Mucosa of stomach (tissue), 1 donor: ENCODE data around the gene KAZN.

ENCODE experiments used
- H3K27me3 ChIP-seq: one replicate; pipeline ENCODE4 v1.7.0; 2013; ENCODE audit warnings: mild to moderate bottlenecking, low read length; ENCODE audit not compliant: control insufficient read depth, insufficient read depth
- H3K36me3 ChIP-seq: one replicate; pipeline ENCODE4 v1.7.0; 2013; ENCODE audit warnings: low read length; ENCODE audit not compliant: control insufficient read depth, insufficient read depth
- H3K4me1 ChIP-seq: one replicate; pipeline ENCODE4 v1.7.0; 2013; ENCODE audit warnings: mild to moderate bottlenecking, low read length; ENCODE audit not compliant: control insufficient read depth, insufficient read depth
- H3K4me3 ChIP-seq: one replicate; pipeline ENCODE4 v1.7.0; 2013; ENCODE audit warnings: low read length
- H3K9ac ChIP-seq: one replicate; pipeline ENCODE4 v1.7.0; 2013; ENCODE audit warnings: mild to moderate bottlenecking, low read length, moderate library complexity
- H3K9me3 ChIP-seq: one replicate; pipeline ENCODE4 v1.7.0; 2013; ENCODE audit warnings: mild to moderate bottlenecking, low read length, moderate library complexity; ENCODE audit not compliant: control insufficient read depth
- donor health status: Pancreatic carcinoma.

Gene KAZN

GRCh38 chr1:14620941-14621340 lies 22.5 kb downstream of the KAZN start:
- Histone ChIP-seq H3K36me3 (no peaks in the 10 kb centered on the region), H3K9me3 (no peaks in the 10 kb centered on the region), H3K4me3 (no peak overlapping the region), H3K27me3 (no peaks in the 10 kb centered on the region), H3K4me1 (no peaks in the 10 kb centered on the region), H3K9ac (no peak overlapping the region)

GRCh38 chr1:14623090-14623489 lies 24.6 kb downstream of the KAZN start:
- H3K27me3 ChIP-seq, result no peaks in the 10 kb centered on the region
- H3K4me3 ChIP-seq, result no peak overlapping the region
- H3K9me3 ChIP-seq, result no peaks in the 10 kb centered on the region
- no peaks in the 10 kb centered on the region for H3K36me3 ChIP-seq
- no peak overlapping the region for H3K9ac ChIP-seq
- H3K4me1 ChIP-seq, result peaks cover 7% of the 10 kb centered on the region

- Histone ChIP-seq H3K4me3 (no peak overlapping the region), H3K9ac (no peak overlapping the region), H3K36me3 (no peaks in the 10 kb centered on the region), H3K27me3 (no peaks in the 10 kb centered on the region), H3K9me3 (no peaks in the 10 kb centered on the region), H3K4me1 (peaks cover 7% of the 10 kb centered on the region)
Measured at GRCh38 chr1:14624941-14625340, 26.5 kb downstream of the KAZN start.

GRCh38 chr1:14625572-14625971 lies 27.1 kb downstream of the KAZN start:
- H3K4me1 ChIP-seq, result peaks cover 7% of the 10 kb centered on the region
- no peaks in the 10 kb centered on the region for H3K36me3 ChIP-seq
- H3K27me3 ChIP-seq, result no peaks in the 10 kb centered on the region
- no peaks in the 10 kb centered on the region for H3K9me3 ChIP-seq
- no peak overlapping the region for H3K9ac ChIP-seq
- H3K4me3 ChIP-seq, result no peak overlapping the region

- no peaks in the 10 kb centered on the region for H3K27me3 ChIP-seq
- H3K4me3 ChIP-seq, result no peak overlapping the region
- H3K4me1 ChIP-seq, result peaks cover 7% of the 10 kb centered on the region
- H3K9ac ChIP-seq, result no peak overlapping the region
- no peaks in the 10 kb centered on the region for H3K9me3 ChIP-seq
- H3K36me3 ChIP-seq, result no peaks in the 10 kb centered on the region
Measured at GRCh38 chr1:14625996-14626395, 27.5 kb downstream of the KAZN start.

GRCh38 chr1:14626869-14627607 lies 28.6 kb downstream of the KAZN start:
- no peaks in the 10 kb centered on the region for H3K27me3 ChIP-seq
- H3K9ac ChIP-seq, result no peak overlapping the region
- H3K9me3 ChIP-seq, result no peaks in the 10 kb centered on the region
- H3K4me3 ChIP-seq, result no peak overlapping the region
- peaks cover 7% of the 10 kb centered on the region for H3K4me1 ChIP-seq
- H3K36me3 ChIP-seq, result no peaks in the 10 kb centered on the region

- H3K4me1 ChIP-seq, result peaks cover 7% of the 10 kb centered on the region
- no peak overlapping the region for H3K4me3 ChIP-seq
- H3K9ac ChIP-seq, result no peak overlapping the region
- H3K27me3 ChIP-seq, result no peaks in the 10 kb centered on the region
- no peaks in the 10 kb centered on the region for H3K9me3 ChIP-seq
- H3K36me3 ChIP-seq, result no peaks in the 10 kb centered on the region
Measured at GRCh38 chr1:14627608-14628489, 29.4 kb downstream of the KAZN start.

- Histone ChIP-seq H3K9me3 (no peaks in the 10 kb centered on the region), H3K9ac (no peak overlapping the region)
Measured at GRCh38 chr1:14629363-14630014, 31.0 kb downstream of the KAZN start.

GRCh38 chr1:14630986-14631385 lies 32.5 kb downstream of the KAZN start:
- Histone ChIP-seq H3K4me3 (no peak overlapping the region), H3K27me3 (no peaks in the 10 kb centered on the region), H3K9ac (no peak overlapping the region), H3K4me1 (peaks cover 7% of the 10 kb centered on the region), H3K9me3 (no peaks in the 10 kb centered on the region), H3K36me3 (no peaks in the 10 kb centered on the region)

More at GRCh38 chr1:14629363-14630014, 31.0 kb downstream of the KAZN start:
- Histone ChIP-seq H3K27me3 (no peaks in the 10 kb centered on the region), H3K4me3 (no peak overlapping the region), H3K4me1 (peaks cover 7% of the 10 kb centered on the region), H3K36me3 (no peaks in the 10 kb centered on the region)

GRCh38 chr1:14631421-14631820 lies 32.9 kb downstream of the KAZN start:
- Histone ChIP-seq H3K9me3 (no peaks in the 10 kb centered on the region), H3K4me3 (no peak overlapping the region), H3K4me1 (peaks cover 6% of the 10 kb centered on the region), H3K27me3 (no peaks in the 10 kb centered on the region), H3K36me3 (no peaks in the 10 kb centered on the region), H3K9ac (no peak overlapping the region)

GRCh38 chr1:14634486-14634885 lies 36.0 kb downstream of the KAZN start:
- H3K4me1 ChIP-seq, result no peaks in the 10 kb centered on the region
- no peak overlapping the region for H3K4me3 ChIP-seq
- no peak overlapping the region for H3K9ac ChIP-seq
- H3K36me3 ChIP-seq, result no peaks in the 10 kb centered on the region
- no peaks in the 10 kb centered on the region for H3K9me3 ChIP-seq
- H3K27me3 ChIP-seq, result no peaks in the 10 kb centered on the region

GRCh38 chr1:14635421-14635820 lies 36.9 kb downstream of the KAZN start:
- Histone ChIP-seq H3K27me3 (no peaks in the 10 kb centered on the region), H3K9ac (no peak overlapping the region), H3K36me3 (no peaks in the 10 kb centered on the region), H3K4me3 (no peak overlapping the region), H3K4me1 (no peaks in the 10 kb centered on the region), H3K9me3 (no peaks in the 10 kb centered on the region)
